ENCODE measurements around the gene DNAJC5. TPM values are rescaled to one million over a fixed set of nuclear protein-coding genes. Genes with fewer than 3 reads are reported as not detected.

The DNAJC5 gene
- total RNA-seq, 2 donors from 2014 or later, result 58.9 to 63.9 TPM

- DNase-seq, result no peak
- no peak overlapping the region for H3K27ac ChIP-seq
- no peak for TF ChIP-seq CTCF (IDR thresholded peaks at IDR 0.05)
- intact Hi-C loops (cut with DNase I), result no loop called here
- no peak overlapping the region for H3K9ac ChIP-seq (ENCODE audit: low read depth in 2 of 2, low read length in 2 of 2)
- no peak overlapping the region for H3K4me3 ChIP-seq
- H3K36me3 ChIP-seq, result peaks cover 6% of the 10 kb centered on the region
- H3K27me3 ChIP-seq, result no peaks in the 10 kb centered on the region
- H3K4me1 ChIP-seq, result no peaks in the 10 kb centered on the region
- H3K9me3 ChIP-seq, result no peaks in the 10 kb centered on the region
Observed at GRCh38 chr20:63881451-63882226, 13.3 kb upstream of the DNAJC5 start.

- intact Hi-C loops (cut with DNase I), result no loop called here
- DNase-seq, result no peak
- Histone ChIP-seq H3K4me1 (no peaks in the 10 kb centered on the region), H3K9me3 (no peaks in the 10 kb centered on the region), H3K4me3 (no peak overlapping the region), H3K27me3 (no peaks in the 10 kb centered on the region), H3K27ac (no peak overlapping the region), H3K9ac (ENCODE audit: low read depth in 2 of 2, low read length in 2 of 2) (no peak overlapping the region), H3K36me3 (peaks cover 6% of the 10 kb centered on the region)
- TF ChIP-seq CTCF (IDR thresholded peaks at IDR 0.05), result no peak
Observed at GRCh38 chr20:63882257-63883200, 12.4 kb upstream of the DNAJC5 start.

- H3K4me3 ChIP-seq, result no peak overlapping the region
- TF ChIP-seq CTCF (IDR thresholded peaks at IDR 0.05), result no peak
Observed at GRCh38 chr20:63883201-63883593, 11.7 kb upstream of the DNAJC5 start.

GRCh38 chr20:63884506-63885263, 10.2 kb upstream of the DNAJC5 start:
- peaks cover 11% of the 10 kb centered on the region for H3K36me3 ChIP-seq

More at GRCh38 chr20:63883201-63883593, 11.7 kb upstream of the DNAJC5 start:
- Histone ChIP-seq H3K9ac (ENCODE audit: low read depth in 2 of 2, low read length in 2 of 2) (no peak overlapping the region), H3K36me3 (peaks cover 6% of the 10 kb centered on the region), H3K27me3 (no peaks in the 10 kb centered on the region), H3K4me1 (no peaks in the 10 kb centered on the region), H3K27ac (no peak overlapping the region), H3K9me3 (no peaks in the 10 kb centered on the region)
- intact Hi-C loops (cut with DNase I), result no loop called here
- no peak for DNase-seq

More at GRCh38 chr20:63884506-63885263, 10.2 kb upstream of the DNAJC5 start:
- TF ChIP-seq CTCF (IDR thresholded peaks at IDR 0.05), result no peak
- Histone ChIP-seq H3K4me1 (no peaks in the 10 kb centered on the region), H3K9me3 (no peaks in the 10 kb centered on the region), H3K27me3 (no peaks in the 10 kb centered on the region), H3K27ac (no peak overlapping the region), H3K4me3 (no peak overlapping the region), H3K9ac (ENCODE audit: low read depth in 2 of 2, low read length in 2 of 2) (no peak overlapping the region)
- DNase-seq, result no peak
- intact Hi-C loops (cut with DNase I), result no loop called here

Data from colonic mucosa (tissue), 4 donors.